Breast epithelium (tissue), 3 donors: ENCODE data around the gene CPN1.

Experiments used
- CTCF ChIP-seq, 3 donors: fragments of 450-650 bp; IDR thresholded peaks; one replicate each; pipeline ENCODE4 v1.5.1; 2016 to 2017; ENCODE audit warnings: antibody characterized with exemption in 3 of 3, mild to moderate bottlenecking in 3 of 3, moderate library complexity in 3 of 3
- POLR2A ChIP-seq: fragments of 450-650 bp; IDR thresholded peaks from one replicate; pipeline ENCODE4 v1.6.1; 2016; ENCODE audit warnings: antibody characterized with exemption, mild to moderate bottlenecking, moderate library complexity
- POLR2AphosphoS5 ChIP-seq, 3 donors: sonication (generic); formaldehyde crosslinking; IDR thresholded peaks; one replicate each; pipeline ENCODE4 v1.6.1; 2017; ENCODE audit warnings: antibody characterized with exemption in 3 of 3

GRCh38 chr10:100008142-100008522 lies 73.5 kb downstream of the CPN1 start:
- TF ChIP-seq CTCF (IDR thresholded peaks at IDR 0.05) (no peak), POLR2A (no peak), POLR2AphosphoS5 (IDR thresholded peaks at IDR 0.05) (no peak)
